Mononuclear cell (primary cell): ENCODE results near the gene GTSF1L. TPM values are rescaled to one million over a fixed set of nuclear protein-coding genes. Genes with fewer than 3 reads are reported as not detected.

Source experiments
- H3K27me3 ChIP-seq: 2 replicates; pipeline ENCODE4 v1.6.0; 2011; ENCODE audit warnings: low read length, control low read depth; ENCODE audit not compliant: insufficient read depth
- H3K4me1 ChIP-seq: 2 replicates; pipeline ENCODE4 v1.5.1; 2011; ENCODE audit warnings: mild to moderate bottlenecking, low read length, control low read depth; ENCODE audit not compliant: insufficient read depth
- H3K4me3 ChIP-seq: 2 replicates; pipeline ENCODE4 v1.5.1; 2011; ENCODE audit warnings: mild to moderate bottlenecking, low read length, moderate library complexity
- H3K9me3 ChIP-seq: 2 replicates; pipeline ENCODE4 v1.5.1; 2011; ENCODE audit warnings: low read depth, mild to moderate bottlenecking, control low read depth, low read length
- total RNA-seq: library from RNA; depleted of rRNA; stranded (reverse); fragments of >200 nt; gene quantifications from one replicate; pipeline ENCODE4 v1.2.3, GENCODE V29; 2012

The GTSF1L gene
- total RNA-seq, 1 donor = not detected

- no peaks in the 10 kb centered on the region for H3K27me3 ChIP-seq
- peaks cover 9% of the 10 kb centered on the region for H3K4me1 ChIP-seq
- H3K9me3 ChIP-seq = no peaks in the 10 kb centered on the region
- H3K4me3 ChIP-seq = no peak overlapping the region
Observed at GRCh38 chr20:43728686-43729255, 2.0 kb upstream of the GTSF1L start.

GRCh38 chr20:43727980-43728590 is 1.3 kb upstream of the GTSF1L start:
- Histone ChIP-seq H3K27me3 (no peaks in the 10 kb centered on the region), H3K4me3 (no peak overlapping the region), H3K4me1 (peaks cover 13% of the 10 kb centered on the region), H3K9me3 (no peaks in the 10 kb centered on the region)

GRCh38 chr20:43726333-43726732 is 469 bp downstream of the GTSF1L start:
- Histone ChIP-seq H3K4me3 (no peak overlapping the region), H3K4me1 (peaks cover 19% of the 10 kb centered on the region), H3K27me3 (no peaks in the 10 kb centered on the region), H3K9me3 (no peaks in the 10 kb centered on the region)

DNA sequence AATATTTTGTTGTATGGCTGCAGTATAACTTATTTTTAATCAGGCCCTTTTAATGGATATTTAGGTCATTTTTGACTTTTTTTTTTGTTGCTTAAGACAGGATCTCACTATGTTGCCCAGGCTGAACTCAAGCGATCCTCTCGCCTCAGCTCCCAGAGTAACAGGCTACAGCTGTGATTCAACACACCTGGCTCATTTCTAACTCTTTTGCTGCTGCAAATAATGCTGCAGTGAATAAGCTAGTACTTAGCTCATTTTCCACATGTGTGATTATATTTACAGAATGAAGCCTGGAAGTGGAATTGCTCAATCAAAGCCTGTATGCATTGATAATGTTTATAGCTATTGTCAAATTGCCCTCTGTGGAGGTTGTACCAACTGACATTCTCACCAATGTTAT is 1.1 kb downstream of the GTSF1L start:
- Histone ChIP-seq H3K9me3 (no peaks in the 10 kb centered on the region), H3K4me3 (no peak overlapping the region), H3K27me3 (no peaks in the 10 kb centered on the region), H3K4me1 (peaks cover 23% of the 10 kb centered on the region)

- H3K4me3 ChIP-seq = no peak overlapping the region
- H3K9me3 ChIP-seq = no peaks in the 10 kb centered on the region
- peaks cover 22% of the 10 kb centered on the region for H3K4me1 ChIP-seq
- H3K27me3 ChIP-seq = no peaks in the 10 kb centered on the region
Observed at GRCh38 chr20:43724383-43724782, 2.4 kb downstream of the GTSF1L start.

- Histone ChIP-seq H3K4me1 (peaks cover 16% of the 10 kb centered on the region), H3K27me3 (no peaks in the 10 kb centered on the region), H3K4me3 (no peak overlapping the region), H3K9me3 (no peaks in the 10 kb centered on the region)
Observed at GRCh38 chr20:43723735-43724134, 3.1 kb downstream of the GTSF1L start.

- Histone ChIP-seq H3K9me3 (no peaks in the 10 kb centered on the region), H3K4me3 (no peak overlapping the region), H3K27me3 (no peaks in the 10 kb centered on the region), H3K4me1 (peaks cover 14% of the 10 kb centered on the region)
Observed at GRCh38 chr20:43723186-43723585, 3.6 kb downstream of the GTSF1L start.

DNA sequence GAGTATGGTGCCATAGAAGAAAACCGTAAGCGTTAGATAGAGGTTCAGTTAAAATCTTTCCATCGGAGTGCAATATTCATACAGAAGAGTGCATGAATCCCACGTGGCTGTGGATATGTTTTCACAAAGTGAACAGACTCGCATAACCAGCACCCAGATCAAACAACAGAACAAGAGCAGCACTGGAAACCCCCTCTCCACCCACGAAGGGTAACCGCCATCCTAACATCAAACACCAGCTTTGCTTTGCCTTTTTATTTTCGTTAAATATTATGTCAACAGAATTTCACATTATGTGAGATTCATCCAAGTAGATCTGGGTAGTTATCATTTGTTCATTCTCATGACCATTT is 4.7 kb downstream of the GTSF1L start:
- Histone ChIP-seq H3K4me3 (no peak overlapping the region), H3K27me3 (no peaks in the 10 kb centered on the region), H3K4me1 (peaks cover 14% of the 10 kb centered on the region), H3K9me3 (no peaks in the 10 kb centered on the region)

DNA sequence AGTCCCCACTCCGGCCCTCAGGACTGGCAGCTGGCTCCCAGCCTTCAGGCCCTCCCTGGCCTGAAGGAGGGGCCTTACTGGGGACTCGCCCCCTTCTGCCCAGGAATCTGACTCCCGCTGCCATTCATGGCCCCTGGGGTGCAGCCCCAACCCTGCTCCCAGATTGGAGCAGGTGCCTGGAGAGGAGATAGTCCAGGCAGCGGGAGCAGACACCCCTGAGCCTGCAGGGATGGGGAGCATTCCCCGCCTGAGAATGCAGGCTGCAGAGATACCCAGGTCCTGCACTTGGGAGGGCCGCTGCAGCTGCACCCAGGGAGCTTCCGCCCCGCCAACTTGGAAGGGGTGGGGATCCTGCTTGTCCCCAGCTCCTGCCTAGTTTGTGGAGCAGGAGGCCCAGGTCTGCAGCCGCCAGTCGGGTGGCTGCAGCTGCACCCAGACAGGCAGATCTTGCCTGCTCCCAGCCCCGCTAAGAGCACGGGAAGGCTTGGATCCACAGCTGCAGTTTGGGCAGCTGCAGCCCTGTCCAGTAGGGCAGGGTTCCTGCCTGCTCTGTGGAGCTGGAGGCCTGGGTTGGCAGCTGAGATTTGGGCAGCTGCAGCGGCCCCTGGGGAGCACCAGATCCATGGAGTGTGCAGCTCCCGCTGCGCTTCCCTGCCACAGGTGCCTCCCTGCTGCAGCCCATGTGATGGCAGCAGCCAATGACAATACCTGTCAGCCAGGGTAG is 5.2 kb downstream of the GTSF1L start:
- Histone ChIP-seq H3K27me3 (no peaks in the 10 kb centered on the region), H3K4me1 (peaks cover 14% of the 10 kb centered on the region), H3K4me3 (no peak overlapping the region), H3K9me3 (no peaks in the 10 kb centered on the region)

- no peaks in the 10 kb centered on the region for H3K27me3 ChIP-seq
- H3K4me1 ChIP-seq = peaks cover 14% of the 10 kb centered on the region
- H3K4me3 ChIP-seq = no peak overlapping the region
- H3K9me3 ChIP-seq = no peaks in the 10 kb centered on the region
Observed at GRCh38 chr20:43721097-43721428, 5.7 kb downstream of the GTSF1L start.

GRCh38 chr20:43720007-43720406 is 6.8 kb downstream of the GTSF1L start:
- Histone ChIP-seq H3K9me3 (no peaks in the 10 kb centered on the region), H3K27me3 (no peaks in the 10 kb centered on the region), H3K4me1 (peaks cover 14% of the 10 kb centered on the region), H3K4me3 (no peak overlapping the region)

GRCh38 chr20:43717616-43717995 is 9.2 kb downstream of the GTSF1L start:
- Histone ChIP-seq H3K27me3 (no peaks in the 10 kb centered on the region), H3K4me3 (no peak overlapping the region), H3K9me3 (no peaks in the 10 kb centered on the region), H3K4me1 (peaks cover 6% of the 10 kb centered on the region)

- peaks cover 6% of the 10 kb centered on the region for H3K4me1 ChIP-seq
Observed at GRCh38 chr20:43716757-43717615, 9.8 kb downstream of the GTSF1L start.

GRCh38 chr20:43716123-43716522 is 10.7 kb downstream of the GTSF1L start:
- Histone ChIP-seq H3K9me3 (no peaks in the 10 kb centered on the region), H3K4me3 (no peak overlapping the region), H3K27me3 (no peaks in the 10 kb centered on the region), H3K4me1 (peaks cover 2% of the 10 kb centered on the region)

More at GRCh38 chr20:43716757-43717615, 9.8 kb downstream of the GTSF1L start:
- Histone ChIP-seq H3K27me3 (no peaks in the 10 kb centered on the region), H3K4me3 (no peak overlapping the region), H3K9me3 (no peaks in the 10 kb centered on the region)

DNA sequence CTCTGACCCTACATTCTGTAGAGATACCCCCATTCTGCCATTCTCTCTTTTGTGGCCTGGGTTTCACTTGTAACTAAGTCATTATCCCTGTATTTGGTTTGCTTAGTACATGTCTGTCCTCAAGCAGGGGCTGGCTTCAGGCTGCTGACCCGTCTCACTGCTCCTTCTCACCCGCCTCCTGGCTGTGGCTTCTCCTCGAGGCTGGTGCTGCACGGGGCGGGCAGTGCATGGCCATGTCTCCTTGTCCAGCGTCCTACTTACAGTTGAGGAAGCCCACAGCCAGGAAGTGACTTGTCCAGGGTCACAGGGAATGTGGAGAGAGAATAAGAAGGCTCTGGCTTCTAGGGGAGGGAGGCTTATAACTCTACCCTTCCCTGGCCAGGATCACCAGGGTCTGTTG is 11.3 kb downstream of the GTSF1L start:
- no peaks in the 10 kb centered on the region for H3K27me3 ChIP-seq
- no peak overlapping the region for H3K4me3 ChIP-seq
- H3K4me1 ChIP-seq = no peaks in the 10 kb centered on the region
- no peaks in the 10 kb centered on the region for H3K9me3 ChIP-seq
